Esophagus muscularis mucosa (tissue), 4 donors: ENCODE results near the gene ZNF2.

Experiments used
- CTCF ChIP-seq, 3 experiments: fragments of 200-600 bp in 2 of 3; fragments of 450-650 bp in 1 of 3; sonication (generic) in 2 of 3; IDR thresholded peaks; one replicate each; pipeline ENCODE4 v1.5.1; 2017 to 2019; ENCODE audit warnings: antibody characterized with exemption in 3 of 3, mild to moderate bottlenecking in 2 of 3, moderate library complexity in 1 of 3
- EP300 ChIP-seq: sonication (generic); formaldehyde crosslinking; IDR thresholded peaks from one replicate; pipeline ENCODE4 v1.6.1; 2017; ENCODE audit warnings: antibody characterized with exemption
- POLR2A ChIP-seq: fragments of 450-650 bp; IDR thresholded peaks from one replicate; pipeline ENCODE4 v1.6.1; 2017; ENCODE audit warnings: antibody characterized with exemption, moderate library complexity, mild to moderate bottlenecking, low read depth
- POLR2AphosphoS5 ChIP-seq, 2 donors: sonication (generic); formaldehyde crosslinking; IDR thresholded peaks; one replicate each; pipeline ENCODE4 v1.6.1; 2017; ENCODE audit warnings: antibody characterized with exemption in 2 of 2

- no peak for TF ChIP-seq EP300
- TF ChIP-seq POLR2AphosphoS5 (IDR thresholded peaks at IDR 0.05) = no peak
- no peak for TF ChIP-seq CTCF (IDR thresholded peaks at IDR 0.05)
- TF ChIP-seq POLR2A = no peak
These were observed 7.2 kb upstream of the ZNF2 start for GRCh38 chr2:95158441-95158840.
